ENCODE measurements around the gene PTBP3.
"Not testable (repeated sequence)": the region's sequence is repeated elsewhere in the genome, so short reads cannot be mapped to it uniquely, and the experiment has no call there.

PTBP3 gene

GRCh38 chr9:112271466-112272098 is 61.8 kb downstream of the PTBP3 start:
- no peak overlapping the region for H3K9ac ChIP-seq
- no peak overlapping the region for H2AFZ ChIP-seq
- no peaks in the 10 kb centered on the region for H3K4me1 ChIP-seq
- H3K4me3 ChIP-seq (ENCODE audit: low read depth, low read length) = no peak overlapping the region
- H3K4me2 ChIP-seq (ENCODE audit: low read length) = no peak overlapping the region
- TF ChIP-seq CTCF (IDR thresholded peaks at IDR 0.05) = no peak
- H3K79me2 ChIP-seq = no peaks in the 10 kb centered on the region
- H3K9me3 ChIP-seq (ENCODE audit: control insufficient read depth, low read length) = no peaks in the 10 kb centered on the region
- no peaks in the 10 kb centered on the region for H3K36me3 ChIP-seq (ENCODE audit: control insufficient read depth, insufficient read depth, low read length)
- H3K27me3 ChIP-seq (ENCODE audit: control insufficient read depth, insufficient read depth, low read length) = no peaks in the 10 kb centered on the region
- no peak overlapping the region for H3K27ac ChIP-seq

GRCh38 chr9:112268413-112268812 is 65.0 kb downstream of the PTBP3 start:
- H3K4me2 ChIP-seq (ENCODE audit: low read length) = no peak overlapping the region
- no peak overlapping the region for H3K27ac ChIP-seq
- peaks cover 1% of the 10 kb centered on the region for H3K4me1 ChIP-seq
- no peaks in the 10 kb centered on the region for H3K79me2 ChIP-seq
- H3K9me3 ChIP-seq (ENCODE audit: control insufficient read depth, low read length) = no peaks in the 10 kb centered on the region
- no peak overlapping the region for H2AFZ ChIP-seq
- H3K36me3 ChIP-seq (ENCODE audit: control insufficient read depth, insufficient read depth, low read length) = no peaks in the 10 kb centered on the region
- no peak overlapping the region for H3K9ac ChIP-seq
- no peak for TF ChIP-seq CTCF (IDR thresholded peaks at IDR 0.05)
- H3K27me3 ChIP-seq (ENCODE audit: control insufficient read depth, insufficient read depth, low read length) = no peaks in the 10 kb centered on the region
- H3K4me3 ChIP-seq (ENCODE audit: low read depth, low read length) = no peak overlapping the region

GRCh38 chr9:112267086-112267485 is 66.3 kb downstream of the PTBP3 start:
- H2AFZ ChIP-seq; H3K27ac ChIP-seq; H3K4me1 ChIP-seq; H3K4me2 ChIP-seq (ENCODE audit: low read length); H3K79me2 ChIP-seq; H3K9ac ChIP-seq; H3K4me3 ChIP-seq (ENCODE audit: low read depth, low read length); H3K9me3 ChIP-seq (ENCODE audit: control insufficient read depth, low read length); H3K27me3 ChIP-seq (ENCODE audit: control insufficient read depth, insufficient read depth, low read length); H3K36me3 ChIP-seq (ENCODE audit: control insufficient read depth, insufficient read depth, low read length): not testable (repeated sequence)

- no peak for TF ChIP-seq CTCF (IDR thresholded peaks at IDR 0.05)
- no peak overlapping the region for H3K4me3 ChIP-seq (ENCODE audit: low read depth, low read length)
Measured at GRCh38 chr9:112265391-112265790, 68.0 kb downstream of the PTBP3 start.

GRCh38 chr9:112262577-112262976 is 70.8 kb downstream of the PTBP3 start:
- TF ChIP-seq CTCF (IDR thresholded peaks at IDR 0.05) = no peak
- H3K4me2 ChIP-seq (ENCODE audit: low read length) = no peak overlapping the region
- H3K4me3 ChIP-seq (ENCODE audit: low read depth, low read length) = no peak overlapping the region
- no peaks in the 10 kb centered on the region for H3K36me3 ChIP-seq (ENCODE audit: control insufficient read depth, insufficient read depth, low read length)
- H2AFZ ChIP-seq = no peak overlapping the region
- no peaks in the 10 kb centered on the region for H3K9me3 ChIP-seq (ENCODE audit: control insufficient read depth, low read length)
- peaks cover 2% of the 10 kb centered on the region for H3K4me1 ChIP-seq
- no peaks in the 10 kb centered on the region for H3K79me2 ChIP-seq
- H3K27ac ChIP-seq = no peak overlapping the region
- H3K27me3 ChIP-seq (ENCODE audit: control insufficient read depth, insufficient read depth, low read length) = no peaks in the 10 kb centered on the region
- no peak overlapping the region for H3K9ac ChIP-seq

More at GRCh38 chr9:112265391-112265790, 68.0 kb downstream of the PTBP3 start:
- no peak overlapping the region for H3K4me2 ChIP-seq (ENCODE audit: low read length)
- H3K4me1 ChIP-seq = peaks cover 2% of the 10 kb centered on the region
- no peak overlapping the region for H3K9ac ChIP-seq
- H3K79me2 ChIP-seq = no peaks in the 10 kb centered on the region
- H3K9me3 ChIP-seq (ENCODE audit: control insufficient read depth, low read length) = no peaks in the 10 kb centered on the region
- no peaks in the 10 kb centered on the region for H3K27me3 ChIP-seq (ENCODE audit: control insufficient read depth, insufficient read depth, low read length)
- H2AFZ ChIP-seq = no peak overlapping the region
- H3K36me3 ChIP-seq (ENCODE audit: control insufficient read depth, insufficient read depth, low read length) = no peaks in the 10 kb centered on the region
- no peak overlapping the region for H3K27ac ChIP-seq
